CD4-positive, alpha-beta T cell treated with Interleukin-10 for 1 hour (primary cell): ENCODE data around the gene NBL1.
A peak's percentile ranks its signal among the peaks of the same experiment; 100 is the strongest.
"Not testable (repeated sequence)": the region's sequence is repeated elsewhere in the genome, so short reads cannot be mapped to it uniquely, and the experiment has no call there.

Experiments
- DNase-seq: peaks from one replicate; pipeline ENCODE4 v3.0.0-alpha.2; 2020

Gene NBL1

DNA sequence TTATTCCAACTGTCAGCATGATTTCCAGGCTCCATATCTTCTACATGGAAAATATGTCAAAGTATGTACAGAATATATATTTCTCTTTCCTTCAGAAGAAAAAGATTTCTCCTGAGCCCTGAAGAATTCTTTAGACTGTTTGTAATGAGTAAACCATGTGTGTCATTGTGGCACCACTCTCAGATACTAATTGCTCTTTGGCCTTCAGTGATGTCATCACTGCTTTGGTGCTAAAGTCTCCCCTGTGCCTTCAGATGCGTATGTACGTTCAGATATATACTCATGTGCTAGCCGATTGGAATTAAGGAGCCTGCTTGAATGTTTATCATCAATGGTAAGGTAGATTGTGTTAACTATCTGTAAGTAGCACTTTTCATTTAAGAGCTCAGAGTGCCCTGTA is 20.6 kb upstream of the NBL1 start:
- no peak for DNase-seq

DNA sequence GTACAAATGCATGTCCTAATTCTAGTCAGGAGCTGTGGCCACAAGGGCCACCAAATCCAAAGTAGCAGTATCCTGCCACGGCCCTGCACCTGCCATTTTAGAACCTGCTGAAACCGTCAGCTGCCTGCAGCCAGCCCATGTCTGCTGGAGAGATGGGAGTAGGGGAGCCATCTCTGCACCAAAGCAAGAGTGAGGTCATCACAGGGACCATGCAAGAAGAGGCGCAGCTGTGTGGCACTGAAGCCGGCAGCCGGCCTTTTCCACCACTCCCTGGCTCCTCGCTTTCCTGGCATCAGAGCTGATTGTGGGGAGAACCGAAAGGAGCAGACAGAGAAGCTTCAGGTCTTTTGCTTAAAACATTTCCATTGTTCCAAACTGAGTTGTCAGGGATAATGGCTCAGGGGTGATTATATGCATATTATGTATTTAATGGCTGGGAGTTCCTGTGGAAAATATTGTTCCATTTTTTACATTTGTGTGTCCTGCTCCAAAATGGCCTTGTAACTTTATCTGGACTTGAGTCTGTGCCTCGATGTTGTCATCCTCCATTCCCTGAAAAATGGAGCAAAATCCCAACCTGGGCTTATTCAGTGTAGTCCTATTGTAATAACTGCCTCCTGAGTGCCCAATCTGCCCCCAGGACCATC is 18.7 kb upstream of the NBL1 start:
- no peak for DNase-seq

DNA sequence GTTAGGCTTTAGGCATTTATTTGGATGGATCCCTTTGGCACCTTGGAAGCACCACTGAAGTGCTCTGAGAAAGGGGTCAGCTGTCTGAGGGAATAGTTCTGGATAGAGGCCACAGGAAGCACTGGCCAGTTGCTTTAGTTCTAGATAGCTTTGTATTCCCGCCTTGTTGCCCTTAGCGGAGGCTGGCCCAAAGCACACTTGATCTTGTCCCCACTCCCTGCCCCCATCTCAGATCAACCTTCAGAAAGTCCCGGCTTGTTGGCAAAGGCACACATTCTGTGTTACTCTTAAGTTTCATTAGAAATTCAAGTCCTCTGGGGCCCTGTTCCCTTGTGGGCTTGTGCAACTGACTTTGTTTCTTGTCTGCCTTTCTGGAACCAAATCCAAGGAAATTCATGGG is 15.2 kb upstream of the NBL1 start:
- no peak for DNase-seq

DNA sequence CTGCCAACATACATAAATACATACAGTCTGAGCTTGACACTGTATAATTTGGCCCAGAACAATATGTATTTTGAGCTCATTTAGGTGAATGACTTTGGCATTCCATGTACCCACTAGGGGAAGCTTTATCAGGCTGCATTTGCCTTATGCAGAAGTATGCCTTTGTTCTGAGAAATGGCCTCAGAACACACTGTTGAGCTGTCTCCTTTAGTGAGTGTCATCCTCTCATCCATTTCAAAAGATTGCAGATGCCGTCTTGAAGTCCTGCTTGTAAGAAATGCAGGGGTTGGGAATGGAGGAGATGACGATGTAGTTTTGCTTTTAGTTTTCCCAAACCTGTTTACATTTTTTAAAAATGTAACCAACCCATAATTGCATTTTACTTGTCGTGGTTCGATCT is 14.8 kb upstream of the NBL1 start:
- DNase-seq: no peak

DNA sequence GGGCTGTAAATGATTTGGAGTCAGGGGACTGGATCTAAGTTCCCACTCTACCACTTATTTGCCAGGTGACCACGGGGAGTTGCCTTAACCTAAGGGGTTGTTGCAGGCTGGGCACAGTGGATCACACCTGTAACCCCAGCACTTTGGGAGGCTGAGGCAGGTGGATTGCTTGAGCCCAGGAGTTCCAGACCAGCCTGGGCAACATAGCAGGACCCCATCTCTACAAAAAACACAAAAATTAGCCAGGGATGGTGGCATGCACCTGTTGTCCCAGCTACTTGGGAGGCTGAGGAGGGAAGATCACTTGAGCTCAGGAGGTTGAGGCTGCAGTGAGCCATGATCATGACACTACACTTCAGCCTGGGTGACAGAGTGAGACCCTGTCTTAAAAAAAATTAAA is 13.9 kb upstream of the NBL1 start:
- DNase-seq: not testable (repeated sequence)

DNA sequence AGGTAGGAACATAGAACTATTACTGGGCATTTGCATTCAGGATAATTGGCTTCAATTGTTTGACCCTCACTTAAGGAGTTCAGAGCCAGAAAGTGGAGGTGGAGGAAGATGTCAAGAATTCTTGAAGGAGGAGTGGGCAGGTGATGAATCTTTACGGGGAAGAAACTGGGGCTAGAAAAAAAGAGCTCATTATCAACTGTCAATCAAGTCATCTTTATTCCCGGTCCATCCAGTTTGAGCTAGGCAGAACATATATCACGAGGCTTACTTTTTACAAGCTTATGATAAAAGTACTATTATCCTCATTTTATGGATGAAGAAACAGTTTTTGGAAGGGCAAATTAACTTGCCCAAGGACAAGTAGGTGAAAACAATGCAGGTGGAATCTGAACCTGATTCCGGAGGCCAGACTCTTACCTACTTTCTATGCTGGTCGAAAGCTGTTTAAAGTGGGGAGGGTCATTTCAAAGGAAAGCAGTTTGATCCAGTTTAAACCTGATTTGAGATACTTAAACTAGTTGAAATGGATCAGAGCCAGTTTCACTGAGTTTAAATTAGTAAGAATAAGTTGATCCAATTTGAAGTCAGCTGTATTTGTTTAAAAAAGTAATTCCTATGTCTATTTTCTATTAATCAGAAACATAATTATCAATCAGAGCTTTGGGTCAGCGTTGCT is 13.3 kb upstream of the NBL1 start:
- DNase-seq: no peak

DNA sequence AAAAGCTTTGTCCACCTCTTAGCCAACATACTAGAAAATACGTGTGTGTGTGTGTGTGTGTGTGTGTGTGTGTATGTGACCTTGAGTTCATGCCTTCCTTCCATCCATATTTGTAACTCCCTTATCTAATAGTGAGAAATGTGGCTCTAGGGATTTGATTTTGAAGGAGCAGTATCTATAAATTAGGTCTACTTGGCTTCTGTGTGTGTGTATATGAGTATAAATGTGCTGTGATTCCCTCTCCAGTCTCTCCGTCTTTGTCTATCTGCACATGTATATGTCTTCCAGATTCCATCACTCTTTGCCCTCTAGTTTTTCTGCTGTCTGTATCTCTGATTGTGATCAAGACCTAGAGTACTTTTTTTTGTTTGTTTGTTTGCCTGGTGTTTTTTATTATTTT is 11.9 kb upstream of the NBL1 start:
- DNase-seq: no peak

DNA sequence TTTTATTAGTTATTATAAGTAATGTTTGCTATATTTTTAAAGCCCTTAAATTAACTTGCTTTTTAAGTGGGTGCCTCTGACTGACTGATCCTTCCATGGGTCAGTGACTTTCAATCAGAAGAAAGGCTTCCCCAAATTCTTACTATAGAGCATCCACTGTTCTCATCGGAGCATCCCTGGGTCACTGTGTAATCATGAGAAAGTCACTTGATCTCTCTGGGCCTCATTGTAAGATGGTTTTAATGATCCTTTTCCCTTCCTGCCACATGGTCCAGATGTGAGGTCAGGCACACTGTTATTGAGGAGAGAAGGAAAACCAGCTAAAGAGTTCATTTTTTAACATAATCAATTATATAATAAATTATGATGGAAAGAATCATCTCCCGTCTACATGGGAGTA is 11.0 kb upstream of the NBL1 start:
- DNase-seq: no peak

DNA sequence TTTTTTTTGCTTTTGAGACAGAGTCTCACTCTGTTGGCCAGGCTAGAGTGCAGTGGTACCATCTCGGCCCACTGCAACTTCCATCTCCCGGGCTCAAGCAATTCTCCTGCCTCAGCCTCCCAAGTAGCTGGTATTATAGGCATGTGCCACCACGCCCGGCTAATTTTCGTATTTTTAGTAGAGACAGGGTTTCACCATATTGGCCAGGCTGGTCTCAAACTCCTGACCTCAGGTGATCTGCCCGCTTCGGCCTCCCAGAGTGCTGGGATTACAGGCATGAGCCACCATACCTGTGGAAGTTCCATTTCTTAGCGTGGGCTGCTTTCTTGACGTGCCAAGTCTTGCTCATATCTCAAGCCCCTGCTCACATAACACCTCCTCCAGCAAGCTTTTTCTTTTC is 9.0 kb upstream of the NBL1 start:
- not testable (repeated sequence) for DNase-seq

DNA sequence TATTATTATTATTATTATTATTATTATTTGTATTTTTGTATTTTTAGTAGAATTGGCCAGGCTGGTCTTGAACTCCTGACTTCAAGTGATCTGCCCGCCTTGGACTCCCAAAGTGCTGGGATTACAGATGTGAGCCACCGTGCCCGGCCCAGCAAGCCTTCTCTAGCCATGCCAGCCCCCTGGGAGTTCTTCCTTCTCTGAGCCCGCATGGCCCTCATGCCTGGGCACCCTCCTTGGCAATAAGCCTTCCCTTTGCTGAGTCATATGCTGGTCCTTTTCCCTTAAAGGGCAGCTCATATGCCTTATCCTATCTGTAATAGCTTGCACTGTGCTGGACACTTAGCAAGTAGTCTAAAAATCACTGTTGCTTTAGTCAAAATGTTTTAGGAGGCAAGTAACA is 8.5 kb upstream of the NBL1 start:
- DNase-seq: no peak

DNA sequence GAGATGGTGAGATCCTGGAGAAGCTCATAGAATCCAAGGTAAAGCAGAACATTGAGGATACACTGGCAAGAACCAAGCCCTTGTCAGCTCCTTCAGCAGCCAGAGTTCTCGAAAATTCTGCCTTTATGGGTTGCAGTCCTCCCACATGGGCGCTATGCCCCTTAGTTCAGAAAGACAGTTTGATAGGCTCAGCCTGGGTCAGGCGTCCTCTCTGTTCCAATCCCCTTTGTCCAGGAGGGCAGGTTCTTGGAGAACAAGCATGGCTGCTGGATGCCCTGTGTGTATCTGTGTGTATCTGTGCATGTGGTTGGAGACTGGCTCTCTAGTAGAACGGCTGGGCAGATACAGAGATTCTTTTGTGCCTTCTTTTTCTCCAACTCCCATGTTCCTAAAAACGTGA is 8.0 kb upstream of the NBL1 start:
- DNase-seq: no peak

DNA sequence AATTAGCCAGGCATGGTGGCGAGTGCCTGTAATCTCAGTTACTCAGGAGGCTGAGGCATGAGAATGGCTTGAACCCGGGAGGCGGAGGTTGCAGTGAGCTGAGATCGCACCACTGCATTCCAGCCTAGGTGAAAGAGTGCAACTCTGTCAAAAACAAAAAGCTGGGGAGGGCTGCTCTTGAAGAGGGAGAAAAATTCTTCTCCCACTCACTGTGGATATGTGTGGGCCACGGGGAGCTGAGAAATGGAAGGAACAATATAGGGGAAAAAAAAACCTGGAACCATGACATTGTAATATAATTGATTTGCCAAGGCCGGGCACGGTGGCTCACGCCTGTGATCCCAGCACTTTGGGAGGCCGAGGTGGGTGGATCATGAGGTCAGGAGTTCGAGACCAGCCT is 7.4 kb upstream of the NBL1 start:
- not testable (repeated sequence) for DNase-seq

DNA sequence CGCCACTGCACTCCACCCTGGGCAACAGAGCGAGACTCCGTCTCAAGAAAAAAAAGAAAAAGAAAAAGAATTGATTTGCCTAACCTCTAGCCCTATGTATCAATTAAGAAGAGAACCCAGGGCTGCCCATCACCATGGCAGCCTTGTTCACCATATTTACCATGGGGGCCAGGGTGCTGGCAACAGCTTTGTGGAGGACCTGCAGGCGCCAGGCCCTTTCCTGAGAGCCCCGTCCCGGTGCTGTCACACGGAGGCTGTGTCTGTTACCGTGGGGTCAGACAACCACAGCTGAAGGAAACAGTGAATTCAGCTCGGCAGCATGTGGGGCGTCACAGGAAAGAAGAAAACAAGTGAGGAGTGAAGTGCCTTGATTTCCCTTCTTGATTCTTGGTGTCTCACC is 6.5 kb upstream of the NBL1 start:
- no peak for DNase-seq

DNA sequence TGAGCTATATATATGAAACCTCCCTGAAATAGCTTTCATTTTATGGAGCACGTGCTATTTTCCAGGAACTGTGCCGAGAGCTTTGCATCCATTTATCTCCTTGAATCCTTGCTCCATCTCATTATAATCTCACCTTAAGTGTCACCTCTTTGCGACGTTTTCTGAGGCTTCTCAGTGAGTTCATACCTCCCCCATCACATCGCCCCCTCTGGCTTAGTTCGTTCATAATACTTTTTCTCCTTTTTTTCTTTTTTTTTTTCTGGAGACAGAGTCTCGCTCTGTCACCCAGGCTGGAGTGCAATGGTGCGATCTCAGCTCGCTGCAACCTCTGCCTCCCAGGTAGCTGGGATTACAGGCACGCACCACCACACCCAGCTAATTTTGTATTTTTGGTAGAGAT is 4.9 kb upstream of the NBL1 start:
- not testable (repeated sequence) for DNase-seq

DNA sequence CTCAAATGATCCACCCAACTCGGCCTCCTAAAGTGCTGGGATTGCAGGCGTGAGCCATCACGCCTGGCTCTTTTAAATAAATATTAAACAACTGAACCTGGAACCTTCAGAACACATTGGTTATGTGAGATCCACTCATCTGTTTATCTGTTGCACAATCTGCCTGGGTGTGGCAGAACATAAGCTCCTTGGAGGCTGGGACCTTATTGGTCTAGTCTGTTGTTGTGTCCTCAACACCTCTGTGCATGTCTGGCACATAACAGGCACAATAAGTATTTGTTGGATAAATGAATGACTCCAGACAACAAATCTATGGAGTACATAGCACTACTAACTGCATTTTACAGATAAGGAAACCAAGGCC is 4.1 kb upstream of the NBL1 start:
- DNase-seq: no peak

DNA sequence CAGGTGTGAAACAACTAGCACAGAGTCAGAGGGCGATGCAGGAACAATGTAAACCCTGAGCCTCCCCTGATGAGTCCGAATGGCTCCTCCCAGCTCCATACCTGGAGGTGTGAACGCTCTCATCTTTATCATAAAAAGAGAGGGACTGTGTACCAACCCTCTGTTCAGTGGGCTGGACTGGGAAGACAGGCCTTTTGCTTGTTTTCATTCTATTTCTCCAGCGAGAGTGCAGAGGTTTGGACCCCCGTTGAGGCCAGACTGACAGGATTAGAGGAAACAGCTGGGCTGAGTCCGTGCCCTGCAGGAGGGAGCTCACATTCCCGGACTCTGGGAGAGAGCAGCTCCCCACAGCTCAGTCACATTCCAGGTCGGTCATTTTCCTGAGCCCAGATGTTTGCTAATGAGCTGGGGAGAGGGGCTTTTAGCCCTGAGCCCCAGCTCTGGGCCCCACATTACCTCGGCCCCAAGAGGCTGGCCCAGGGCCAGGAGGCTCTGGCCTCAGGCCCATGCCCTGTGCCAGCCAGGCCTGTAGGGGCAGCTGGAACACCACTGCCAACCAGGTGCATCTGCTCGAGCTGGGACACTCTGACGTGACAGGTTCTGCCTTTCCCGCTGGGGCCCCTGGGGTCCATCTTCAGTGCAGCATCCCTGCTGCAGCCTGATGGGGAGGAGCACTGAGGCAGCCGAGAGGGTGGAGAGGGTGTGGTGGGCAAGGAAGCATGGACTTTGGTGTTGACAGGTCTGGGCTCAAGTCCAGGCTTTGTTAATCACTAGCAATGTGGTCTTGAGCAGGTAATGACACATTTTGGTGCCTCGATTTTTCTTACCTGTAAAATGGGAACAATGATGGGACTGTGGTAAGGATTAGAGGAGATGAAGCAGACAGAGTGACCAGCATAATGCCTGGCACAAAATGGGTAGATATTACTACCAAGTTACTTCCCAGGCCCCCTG is 3.5 kb upstream of the NBL1 start:
- no peak for DNase-seq

DNA sequence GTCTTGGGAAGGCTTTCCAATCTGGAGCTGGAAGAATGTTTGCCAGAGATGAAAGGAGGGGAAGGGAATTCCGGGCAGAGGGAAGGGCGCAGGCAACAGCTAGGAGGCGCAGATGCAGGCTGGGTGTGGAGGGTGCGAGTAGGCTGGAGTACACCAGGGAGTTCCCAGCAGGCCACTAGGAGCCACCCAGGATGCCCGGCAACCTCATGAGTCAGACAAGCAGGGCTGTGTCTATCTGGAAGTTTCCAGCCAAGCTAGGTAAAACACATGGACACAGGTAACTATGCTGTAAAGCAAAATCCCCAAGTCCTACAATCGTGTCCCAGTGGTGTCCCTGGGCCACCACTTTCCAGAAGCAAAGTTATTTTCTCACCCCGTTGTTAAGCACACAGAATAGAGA is 990 bp upstream of the NBL1 start:
- no peak for DNase-seq

DNA sequence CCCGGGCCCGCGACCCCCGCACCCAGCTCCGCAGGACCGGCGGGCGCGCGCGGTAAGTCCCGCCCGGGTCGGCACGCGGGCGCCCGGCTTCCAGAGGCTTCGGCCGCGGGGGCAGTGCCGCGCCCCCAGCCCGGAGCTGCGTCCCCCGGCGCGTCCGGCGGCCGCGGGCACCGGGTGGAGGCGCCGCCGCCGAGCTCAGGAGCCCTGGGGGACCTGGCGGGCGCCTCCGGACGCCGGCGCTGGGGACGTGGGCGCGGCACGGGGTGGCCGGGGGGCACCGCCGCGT is 227 bp downstream of the NBL1 start:
- DNase-seq: no peak

DNA sequence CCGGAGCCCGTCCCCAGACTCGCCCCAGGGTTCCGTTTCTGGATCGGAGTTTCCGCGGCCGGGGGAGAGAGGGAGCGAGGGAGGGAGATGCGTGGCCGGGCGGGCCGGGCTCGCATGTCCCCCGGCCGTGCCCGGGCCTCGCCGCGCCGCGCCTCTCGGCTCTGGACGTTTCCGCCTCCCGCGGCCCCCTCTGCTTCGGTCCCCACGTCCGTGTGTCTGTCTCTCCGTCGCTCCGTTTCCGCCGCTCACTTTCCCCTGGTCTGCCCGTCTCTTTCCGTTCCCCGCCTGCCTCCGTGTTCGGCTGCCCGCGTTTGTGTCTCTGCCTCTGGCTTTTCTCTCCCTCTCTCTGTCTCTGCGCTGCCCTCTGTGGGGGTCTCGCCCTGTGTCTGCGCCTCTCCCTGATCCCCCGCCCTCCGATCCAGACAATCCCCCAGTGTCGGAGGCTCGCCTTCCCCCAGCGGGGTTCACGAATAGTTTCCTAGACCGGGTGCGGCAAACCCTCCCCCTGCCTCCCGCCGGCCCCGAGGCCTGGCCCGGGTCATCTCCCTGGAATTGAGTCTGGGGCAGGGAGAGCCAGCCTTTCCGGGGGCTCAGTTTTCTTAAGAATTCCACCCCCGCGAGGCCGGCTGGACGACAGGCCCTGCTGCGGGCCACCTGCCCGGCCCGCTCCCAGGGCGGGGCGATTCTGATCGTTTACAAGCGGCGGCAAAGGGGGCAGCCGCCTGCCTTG is 735 bp downstream of the NBL1 start:
- DNase-seq: peak; percentile 53

DNA sequence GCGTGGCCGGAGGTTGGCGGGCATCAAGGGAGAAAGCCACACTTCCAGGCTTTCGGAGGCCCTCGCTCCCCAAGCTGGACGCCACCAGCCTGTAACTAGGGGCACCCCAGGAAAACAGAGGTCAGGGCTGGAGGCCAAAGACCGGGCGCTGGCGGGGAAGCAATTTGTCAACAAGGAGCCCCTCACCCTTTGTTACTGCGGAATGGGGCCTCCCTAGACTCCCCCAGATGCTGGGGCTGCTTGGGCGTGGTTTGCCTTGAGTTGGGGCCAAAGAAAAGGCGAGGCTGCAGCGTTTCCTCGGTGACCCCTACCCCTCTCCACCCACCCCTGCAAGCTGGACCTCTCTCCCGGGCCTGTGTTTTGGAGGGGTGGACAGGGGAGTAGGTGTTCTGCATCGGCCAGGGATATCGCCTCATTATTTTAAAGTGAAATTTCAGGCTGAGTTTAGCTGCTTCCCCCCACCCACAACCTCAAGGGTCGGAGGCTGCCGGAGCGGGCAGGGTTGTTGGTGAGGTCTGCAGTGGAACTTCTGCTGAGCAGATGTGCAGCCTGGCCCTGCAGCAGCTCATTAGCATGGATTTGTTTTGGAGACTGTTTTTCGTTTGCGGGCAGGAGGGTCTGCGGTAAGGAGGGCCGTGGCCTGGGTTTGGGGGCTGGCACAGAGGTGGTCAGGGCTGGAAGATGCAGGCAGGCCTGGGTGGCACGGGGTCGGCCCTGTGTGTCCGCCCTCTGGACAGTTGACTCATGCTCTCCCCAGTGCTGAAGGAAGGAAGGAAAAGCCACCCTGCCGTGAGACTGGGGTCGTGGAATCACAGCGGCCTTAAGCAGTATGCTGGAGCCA is 1.5 kb downstream of the NBL1 start:
- no peak for DNase-seq

DNA sequence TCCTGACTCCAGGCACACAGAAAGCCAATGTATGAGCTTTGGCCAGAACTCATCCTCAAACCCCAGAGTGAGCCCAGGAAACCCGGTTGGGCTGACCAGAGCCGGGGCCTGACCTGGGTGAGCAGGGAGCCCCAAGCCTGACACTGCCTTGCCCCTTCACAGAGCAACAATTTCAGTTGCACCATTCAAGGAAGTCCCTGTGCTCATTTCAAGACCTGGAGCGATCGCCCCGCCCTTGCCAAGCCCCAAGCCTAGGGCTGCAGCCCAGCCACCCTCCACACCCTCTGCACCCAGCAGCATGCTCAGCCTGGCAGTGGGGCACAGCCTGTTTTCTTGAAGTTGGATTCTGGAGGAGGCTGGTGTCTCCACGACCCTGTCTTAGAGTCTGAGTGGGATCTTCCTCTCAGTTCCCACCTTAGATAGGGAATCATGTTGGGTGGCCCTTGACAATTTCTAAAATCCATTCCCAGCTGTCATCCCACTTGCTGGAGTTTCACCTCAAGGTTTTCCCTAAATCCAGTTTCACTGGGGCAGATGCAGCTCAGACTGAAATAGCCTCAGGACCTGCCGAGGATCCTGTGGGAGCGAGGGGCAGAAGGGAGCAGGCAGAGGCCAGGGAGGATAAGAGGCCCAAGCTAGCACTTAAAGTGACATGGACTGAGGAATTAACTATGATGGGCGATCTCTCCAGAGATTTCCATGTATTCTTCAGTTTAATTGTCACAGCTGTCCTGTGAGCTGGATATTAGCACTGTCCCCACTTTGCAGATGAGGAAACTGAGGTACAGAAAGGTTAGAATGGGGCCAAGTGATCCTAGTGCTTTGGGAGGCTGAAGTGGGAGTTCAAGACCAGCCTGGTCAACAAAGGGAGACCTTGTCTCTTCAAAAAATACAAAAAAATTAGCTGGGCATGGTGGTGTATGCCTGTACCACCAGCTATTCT is 2.5 kb downstream of the NBL1 start:
- DNase-seq: no peak
